Kidney epithelial cell (primary cell): ENCODE measurements around the gene SENP8. TPM values are rescaled to one million over a fixed set of nuclear protein-coding genes. Genes with fewer than 3 reads are reported as not detected.

ENCODE experiments used
- DNase-seq: peaks from one replicate; pipeline ENCODE4 v3.0.0-alpha.2; 2010; ENCODE audit warnings: low read depth
- H3K27me3 ChIP-seq: 2 replicates; pipeline ENCODE4 v1.6.0; 2011; ENCODE audit warnings: low read length; ENCODE audit not compliant: control insufficient read depth, insufficient read depth
- H3K36me3 ChIP-seq: 2 replicates; pipeline ENCODE4 v1.5.1; 2011; ENCODE audit warnings: low read length; ENCODE audit not compliant: control insufficient read depth, insufficient read depth
- H3K4me3 ChIP-seq: 2 replicates; pipeline ENCODE4 v1.5.1; 2011; ENCODE audit warnings: low read depth, mild to moderate bottlenecking, control low read depth, low read length
- CTCF ChIP-seq: IDR thresholded peaks from 2 replicates; pipeline ENCODE4 v1.5.1; 2011; ENCODE audit warnings: mild to moderate bottlenecking, moderate library complexity, low read length, control low read depth, inconsistent platforms; ENCODE audit not compliant: insufficient read depth, poor library complexity, severe bottlenecking
- total RNA-seq: library from RNA; depleted of rRNA; stranded (reverse); fragments of >200 nt; gene quantifications from 2 replicates; pipeline ENCODE4 v1.2.3, GENCODE V29; 2015

SENP8 gene
- total RNA-seq, 1 donor from 2014 or later = 3.0 TPM

GRCh38 chr15:72182244-72182643 is 64.0 kb downstream of the SENP8 start:
- no peak for TF ChIP-seq CTCF
- H3K4me3 ChIP-seq = no peak overlapping the region
- DNase-seq = no peak
- no peaks in the 10 kb centered on the region for H3K27me3 ChIP-seq
- H3K36me3 ChIP-seq = no peaks in the 10 kb centered on the region

GRCh38 chr15:72182673-72183072 is 64.5 kb downstream of the SENP8 start:
- H3K4me3 ChIP-seq = no peak overlapping the region
- no peak for DNase-seq

GRCh38 chr15:72183781-72184164 is 65.6 kb downstream of the SENP8 start:
- H3K4me3 ChIP-seq = no peak overlapping the region
- TF ChIP-seq CTCF = no peak
- H3K36me3 ChIP-seq = no peaks in the 10 kb centered on the region
- no peak for DNase-seq
- H3K27me3 ChIP-seq = no peaks in the 10 kb centered on the region

More at GRCh38 chr15:72182673-72183072, 64.5 kb downstream of the SENP8 start:
- Histone ChIP-seq H3K27me3 (no peaks in the 10 kb centered on the region), H3K36me3 (no peaks in the 10 kb centered on the region)
- TF ChIP-seq CTCF = no peak

- Histone ChIP-seq H3K4me3 (peak overlapping the region; percentile 28), H3K36me3 (no peaks in the 10 kb centered on the region), H3K27me3 (no peaks in the 10 kb centered on the region)
- TF ChIP-seq CTCF = no peak
- no peak for DNase-seq
Observed at GRCh38 chr15:72184165-72184811, 66.1 kb downstream of the SENP8 start.

- no peaks in the 10 kb centered on the region for H3K27me3 ChIP-seq
- no peak overlapping the region for H3K4me3 ChIP-seq
- TF ChIP-seq CTCF = no peak
- no peaks in the 10 kb centered on the region for H3K36me3 ChIP-seq
- no peak for DNase-seq
Observed at GRCh38 chr15:72189250-72189902, 71.2 kb downstream of the SENP8 start.

GRCh38 chr15:72192416-72192815 is 74.2 kb downstream of the SENP8 start:
- H3K36me3 ChIP-seq = no peaks in the 10 kb centered on the region
- H3K4me3 ChIP-seq = no peak overlapping the region
- H3K27me3 ChIP-seq = no peaks in the 10 kb centered on the region
- no peak for TF ChIP-seq CTCF
- DNase-seq = no peak
